PC-9 (cell line): ENCODE results near the gene LRRC71.

ENCODE experiments used
- EZH2 ChIP-seq: fragments of 200-600 bp; sonication (generic); IDR thresholded peaks from 2 replicates; pipeline ENCODE4 v1.8.0; 2017; ENCODE audit warnings: antibody characterized with exemption, low read depth
- TF ChIP-seq, protein P1 (sequence below): fragments of 200-600 bp; sonication (generic); conservative IDR thresholded peaks from 2 replicates; pipeline ENCODE4 v1.6.1; 2017; ENCODE audit warnings: mixed run types, antibody characterized with exemption, mild to moderate bottlenecking, moderate library complexity

DNA sequence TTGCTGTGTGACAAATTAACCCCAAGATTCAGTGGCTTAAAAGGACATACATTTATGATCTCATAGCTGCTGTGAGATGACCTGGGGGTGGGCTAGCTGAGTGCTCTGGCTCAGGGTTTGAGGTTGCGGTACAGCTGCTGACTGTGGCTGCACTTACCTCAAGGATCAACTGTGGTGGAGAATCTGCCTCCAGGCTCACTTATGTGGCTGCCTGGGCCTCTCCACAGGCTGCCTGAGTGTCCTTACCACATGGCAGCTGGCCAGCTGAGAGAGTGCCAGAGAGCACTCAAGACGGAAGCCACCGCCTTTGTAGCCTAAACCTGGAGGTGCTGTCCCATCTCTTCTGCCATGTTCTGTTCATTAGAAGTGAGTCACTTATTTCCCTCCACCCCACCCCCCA lies 5.7 kb downstream of the LRRC71 start:
- TF ChIP-seq, protein P1, sequence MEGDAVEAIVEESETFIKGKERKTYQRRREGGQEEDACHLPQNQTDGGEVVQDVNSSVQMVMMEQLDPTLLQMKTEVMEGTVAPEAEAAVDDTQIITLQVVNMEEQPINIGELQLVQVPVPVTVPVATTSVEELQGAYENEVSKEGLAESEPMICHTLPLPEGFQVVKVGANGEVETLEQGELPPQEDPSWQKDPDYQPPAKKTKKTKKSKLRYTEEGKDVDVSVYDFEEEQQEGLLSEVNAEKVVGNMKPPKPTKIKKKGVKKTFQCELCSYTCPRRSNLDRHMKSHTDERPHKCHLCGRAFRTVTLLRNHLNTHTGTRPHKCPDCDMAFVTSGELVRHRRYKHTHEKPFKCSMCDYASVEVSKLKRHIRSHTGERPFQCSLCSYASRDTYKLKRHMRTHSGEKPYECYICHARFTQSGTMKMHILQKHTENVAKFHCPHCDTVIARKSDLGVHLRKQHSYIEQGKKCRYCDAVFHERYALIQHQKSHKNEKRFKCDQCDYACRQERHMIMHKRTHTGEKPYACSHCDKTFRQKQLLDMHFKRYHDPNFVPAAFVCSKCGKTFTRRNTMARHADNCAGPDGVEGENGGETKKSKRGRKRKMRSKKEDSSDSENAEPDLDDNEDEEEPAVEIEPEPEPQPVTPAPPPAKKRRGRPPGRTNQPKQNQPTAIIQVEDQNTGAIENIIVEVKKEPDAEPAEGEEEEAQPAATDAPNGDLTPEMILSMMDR = no peak
- TF ChIP-seq EZH2 = no peak
